ENCODE measurements around the gene RXRB.

RXRB gene

DNA sequence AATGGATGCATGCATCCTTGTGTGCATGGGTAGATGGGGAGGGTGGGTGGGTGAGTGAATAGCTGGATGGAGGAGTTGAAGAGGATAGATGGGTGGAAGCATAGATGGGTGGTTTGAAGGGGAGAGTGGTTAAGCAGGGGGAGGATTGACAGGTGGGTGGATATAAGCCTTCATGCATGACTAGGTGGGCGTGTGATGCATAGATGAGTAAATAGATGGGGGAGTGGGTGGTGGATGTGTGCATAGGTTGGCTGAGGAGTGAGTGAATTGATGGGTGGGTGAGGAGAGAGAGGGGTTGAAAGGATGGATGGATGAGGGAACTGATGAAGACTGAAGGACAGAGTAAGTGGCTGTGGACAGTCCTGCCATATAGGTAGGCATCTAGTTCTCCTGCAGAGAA is 12.7 kb downstream of the RXRB start:
- no peaks in the 10 kb centered on the region for H3K79me2 ChIP-seq (ENCODE audit: control insufficient read depth, insufficient read depth, low read length)
- H3K23ac ChIP-seq (ENCODE audit: low read length): no peak overlapping the region
- H3K4me3 ChIP-seq (ENCODE audit: low read length): no peak overlapping the region
- no peak overlapping the region for H2BK5ac ChIP-seq (ENCODE audit: low read length)
- no peak overlapping the region for H3K56ac ChIP-seq (ENCODE audit: low read length)
- H3K4me1 ChIP-seq (ENCODE audit: control insufficient read depth, low read depth, low read length): peaks cover 3% of the 10 kb centered on the region
- H3K4ac ChIP-seq (ENCODE audit: low read depth, low read length): no peak overlapping the region
- no peak for DNase-seq
- H3K27me3 ChIP-seq (ENCODE audit: insufficient read depth, low read length, poor library complexity): no peaks in the 10 kb centered on the region
- WGBS (ENCODE audit: extremely low coverage, insufficient coverage, low lambda C conversion rate): no CpG with 5 or more reads among the region's 1 CpG
- H3K79me1 ChIP-seq (ENCODE audit: low read length): no peaks in the 10 kb centered on the region
- no peak overlapping the region for H2BK120ac ChIP-seq (ENCODE audit: low read depth, low read length)
- no peaks in the 10 kb centered on the region for H3K36me3 ChIP-seq (ENCODE audit: control insufficient read depth, insufficient read depth, low read length)
- H3K27ac ChIP-seq (ENCODE audit: low read depth, low read length): no peak overlapping the region
- H2BK15ac ChIP-seq (replicated peaks; ENCODE audit: low read depth): no peak overlapping the region
- no peak overlapping the region for H4K5ac ChIP-seq (ENCODE audit: low read length)
- H3K9ac ChIP-seq (ENCODE audit: low read length): no peak overlapping the region
- H3K4me2 ChIP-seq (ENCODE audit: low read length): no peak overlapping the region
- H4K8ac ChIP-seq (ENCODE audit: low read depth, low read length): no peak overlapping the region
- H2AK5ac ChIP-seq (ENCODE audit: low read length): no peak overlapping the region
- H3K18ac ChIP-seq (ENCODE audit: low read length): no peak overlapping the region

DNA sequence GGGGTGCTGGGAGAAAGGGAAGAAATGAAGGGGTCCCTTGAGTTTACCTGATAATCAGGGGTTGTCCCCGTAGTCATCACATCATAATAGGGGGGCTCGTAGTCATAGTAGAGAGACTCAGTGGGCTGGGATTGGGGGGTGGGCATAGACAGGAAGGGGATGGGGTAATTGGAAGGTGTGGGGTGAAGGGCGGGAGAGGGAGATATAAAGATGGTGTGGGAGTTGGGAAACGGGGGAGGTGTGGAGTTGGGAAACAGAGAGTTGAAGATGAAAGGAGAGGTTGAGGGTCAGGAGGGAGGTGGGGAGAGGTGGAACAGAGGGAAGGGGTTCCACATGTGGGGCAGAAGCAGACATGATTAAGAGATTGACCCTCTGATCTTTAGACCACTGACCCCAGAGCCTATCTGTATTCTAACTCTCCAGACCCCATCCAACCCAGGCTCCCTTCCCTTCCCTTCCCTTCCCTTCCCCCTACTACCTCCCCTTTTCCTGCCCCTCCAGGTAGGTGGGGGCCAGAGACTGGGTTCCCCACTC is 14.7 kb downstream of the RXRB start:
- DNase-seq: no peak
- no peak overlapping the region for H2BK15ac ChIP-seq (replicated peaks; ENCODE audit: low read depth)
- no peak overlapping the region for H3K18ac ChIP-seq (ENCODE audit: low read length)
- no peaks in the 10 kb centered on the region for H3K36me3 ChIP-seq (ENCODE audit: control insufficient read depth, insufficient read depth, low read length)
- H4K5ac ChIP-seq (ENCODE audit: low read length): no peak overlapping the region
- H3K4ac ChIP-seq (ENCODE audit: low read depth, low read length): no peak overlapping the region
- H3K79me1 ChIP-seq (ENCODE audit: low read length): no peaks in the 10 kb centered on the region
- H3K27ac ChIP-seq (ENCODE audit: low read depth, low read length): no peak overlapping the region
- H3K9ac ChIP-seq (ENCODE audit: low read length): no peak overlapping the region
- no peak overlapping the region for H3K23ac ChIP-seq (ENCODE audit: low read length)
- H2BK5ac ChIP-seq (ENCODE audit: low read length): no peak overlapping the region
- WGBS (ENCODE audit: extremely low coverage, insufficient coverage, low lambda C conversion rate): 100% methylated on average over 1 of the region's 4 CpGs
- no peak overlapping the region for H3K4me2 ChIP-seq (ENCODE audit: low read length)
- no peak overlapping the region for H4K8ac ChIP-seq (ENCODE audit: low read depth, low read length)
- no peaks in the 10 kb centered on the region for H3K27me3 ChIP-seq (ENCODE audit: insufficient read depth, low read length, poor library complexity)
- no peaks in the 10 kb centered on the region for H3K4me1 ChIP-seq (ENCODE audit: control insufficient read depth, low read depth, low read length)
- no peak overlapping the region for H3K56ac ChIP-seq (ENCODE audit: low read length)
- H2AK5ac ChIP-seq (ENCODE audit: low read length): no peak overlapping the region
- H3K4me3 ChIP-seq (ENCODE audit: low read length): no peak overlapping the region
- no peak overlapping the region for H2BK120ac ChIP-seq (ENCODE audit: low read depth, low read length)
- no peaks in the 10 kb centered on the region for H3K79me2 ChIP-seq (ENCODE audit: control insufficient read depth, insufficient read depth, low read length)

DNA sequence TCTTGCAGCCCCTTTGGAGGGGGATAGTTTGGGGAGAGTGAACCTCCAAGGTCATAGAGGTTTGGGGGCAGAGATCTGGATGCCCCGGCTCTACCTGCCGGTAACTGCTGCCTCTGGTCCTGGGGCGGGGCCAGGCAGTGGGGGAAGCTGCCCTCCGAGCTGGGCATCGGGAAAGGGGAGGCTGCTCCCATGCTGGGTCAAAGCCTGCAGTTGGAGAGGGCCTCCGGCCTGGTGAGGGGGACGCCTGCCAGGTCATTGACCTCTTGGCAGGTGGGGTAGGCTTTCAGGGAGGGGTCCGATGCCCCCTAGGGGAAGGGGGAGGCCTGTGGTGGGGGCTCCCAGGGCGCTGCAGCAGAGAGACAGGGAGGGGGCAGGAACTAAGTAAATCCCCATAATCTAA is 15.3 kb downstream of the RXRB start:
- H2BK120ac ChIP-seq (ENCODE audit: low read depth, low read length): no peak overlapping the region
- H3K79me2 ChIP-seq (ENCODE audit: control insufficient read depth, insufficient read depth, low read length): no peaks in the 10 kb centered on the region
- H4K8ac ChIP-seq (ENCODE audit: low read depth, low read length): no peak overlapping the region
- no peaks in the 10 kb centered on the region for H3K79me1 ChIP-seq (ENCODE audit: low read length)
- DNase-seq: no peak
- no peak overlapping the region for H2BK5ac ChIP-seq (ENCODE audit: low read length)
- no peaks in the 10 kb centered on the region for H3K4me1 ChIP-seq (ENCODE audit: control insufficient read depth, low read depth, low read length)
- no peak overlapping the region for H3K9ac ChIP-seq (ENCODE audit: low read length)
- H3K4me2 ChIP-seq (ENCODE audit: low read length): no peak overlapping the region
- no peaks in the 10 kb centered on the region for H3K36me3 ChIP-seq (ENCODE audit: control insufficient read depth, insufficient read depth, low read length)
- no CpG with 5 or more reads among the region's 9 CpGs for WGBS (ENCODE audit: extremely low coverage, insufficient coverage, low lambda C conversion rate)
- no peak overlapping the region for H3K4ac ChIP-seq (ENCODE audit: low read depth, low read length)
- no peak overlapping the region for H2AK5ac ChIP-seq (ENCODE audit: low read length)
- no peak overlapping the region for H3K27ac ChIP-seq (ENCODE audit: low read depth, low read length)
- no peak overlapping the region for H3K4me3 ChIP-seq (ENCODE audit: low read length)
- H4K5ac ChIP-seq (ENCODE audit: low read length): no peak overlapping the region
- no peak overlapping the region for H3K23ac ChIP-seq (ENCODE audit: low read length)
- H3K56ac ChIP-seq (ENCODE audit: low read length): no peak overlapping the region
- no peaks in the 10 kb centered on the region for H3K27me3 ChIP-seq (ENCODE audit: insufficient read depth, low read length, poor library complexity)
- H3K18ac ChIP-seq (ENCODE audit: low read length): no peak overlapping the region
- no peak overlapping the region for H2BK15ac ChIP-seq (replicated peaks; ENCODE audit: low read depth)

DNA sequence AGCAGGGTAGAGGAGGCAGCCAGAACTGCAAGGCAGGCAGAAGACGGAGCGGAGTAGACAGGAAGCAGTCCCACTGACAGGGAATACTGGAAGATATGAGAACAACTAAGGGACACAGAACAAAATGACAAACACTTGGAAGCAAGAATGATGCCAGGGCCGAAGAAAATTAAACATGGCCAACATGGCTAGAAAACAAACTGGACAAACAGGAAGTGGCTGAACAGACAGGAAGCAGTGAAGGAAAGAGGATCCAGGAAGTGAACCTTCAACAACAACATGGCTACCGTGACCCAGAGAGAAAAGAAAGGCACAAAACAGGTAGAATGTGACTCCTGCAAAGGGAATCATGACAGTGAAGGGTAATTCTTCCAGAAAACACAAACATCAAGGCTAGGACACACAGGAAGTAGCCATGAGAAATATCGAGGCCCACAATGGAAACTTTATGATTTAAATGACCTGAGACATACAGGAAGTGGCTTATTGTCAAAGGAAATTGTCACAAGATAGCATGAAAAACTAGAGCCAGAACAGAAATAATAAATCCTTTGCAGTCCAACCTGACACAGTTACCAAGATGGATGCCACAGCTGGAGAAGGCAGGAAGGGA is 17.3 kb downstream of the RXRB start:
- no peak for DNase-seq
- no peak overlapping the region for H3K18ac ChIP-seq (ENCODE audit: low read length)

DNA sequence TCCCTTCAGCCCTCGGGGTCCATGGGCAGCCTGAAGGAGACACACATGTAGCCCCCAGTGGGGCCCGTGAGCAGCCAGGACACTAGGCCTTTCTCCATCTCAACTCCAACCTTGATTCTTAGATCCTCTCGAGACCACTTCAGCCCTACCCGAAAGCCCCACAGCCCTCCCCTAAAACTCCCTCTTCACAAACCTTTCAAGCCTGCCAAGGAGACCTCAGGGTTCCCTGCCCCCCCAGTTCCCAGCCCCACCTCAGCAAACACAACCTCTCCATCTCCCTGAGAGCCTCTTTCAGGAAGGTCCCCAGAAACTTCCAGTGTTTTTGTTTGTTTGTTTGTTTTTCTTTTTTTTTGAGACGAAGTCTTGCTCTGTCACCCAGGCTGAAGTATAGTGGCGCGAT is 19.3 kb downstream of the RXRB start:
- no peak overlapping the region for H3K4me2 ChIP-seq (ENCODE audit: low read length)
- no peak overlapping the region for H3K18ac ChIP-seq (ENCODE audit: low read length)
- no CpG with 5 or more reads among the region's 7 CpGs for WGBS (ENCODE audit: extremely low coverage, insufficient coverage, low lambda C conversion rate)
- no peak overlapping the region for H4K8ac ChIP-seq (ENCODE audit: low read depth, low read length)
- H3K4me1 ChIP-seq (ENCODE audit: control insufficient read depth, low read depth, low read length): no peaks in the 10 kb centered on the region
- H3K9ac ChIP-seq (ENCODE audit: low read length): no peak overlapping the region
- H3K36me3 ChIP-seq (ENCODE audit: control insufficient read depth, insufficient read depth, low read length): no peaks in the 10 kb centered on the region
- no peak overlapping the region for H4K5ac ChIP-seq (ENCODE audit: low read length)
- no peak overlapping the region for H3K23ac ChIP-seq (ENCODE audit: low read length)
- H3K4ac ChIP-seq (ENCODE audit: low read depth, low read length): no peak overlapping the region
- no peak for DNase-seq
- H3K56ac ChIP-seq (ENCODE audit: low read length): no peak overlapping the region
- H3K79me1 ChIP-seq (ENCODE audit: low read length): no peaks in the 10 kb centered on the region
- no peaks in the 10 kb centered on the region for H3K79me2 ChIP-seq (ENCODE audit: control insufficient read depth, insufficient read depth, low read length)
- no peak overlapping the region for H3K27ac ChIP-seq (ENCODE audit: low read depth, low read length)
- no peak overlapping the region for H2BK5ac ChIP-seq (ENCODE audit: low read length)
- H3K4me3 ChIP-seq (ENCODE audit: low read length): no peak overlapping the region
- no peak overlapping the region for H2AK5ac ChIP-seq (ENCODE audit: low read length)
- H3K27me3 ChIP-seq (ENCODE audit: insufficient read depth, low read length, poor library complexity): no peaks in the 10 kb centered on the region
- no peak overlapping the region for H2BK120ac ChIP-seq (ENCODE audit: low read depth, low read length)
- H2BK15ac ChIP-seq (replicated peaks; ENCODE audit: low read depth): no peak overlapping the region

More for the DNA sequence above, 17.3 kb downstream of the RXRB start:
- Histone ChIP-seq H3K4me3 (ENCODE audit: low read length) (no peak overlapping the region), H4K5ac (ENCODE audit: low read length) (no peak overlapping the region), H3K23ac (ENCODE audit: low read length) (no peak overlapping the region), H3K9ac (ENCODE audit: low read length) (no peak overlapping the region), H2BK15ac (replicated peaks; ENCODE audit: low read depth) (no peak overlapping the region), H3K79me2 (ENCODE audit: control insufficient read depth, insufficient read depth, low read length) (no peaks in the 10 kb centered on the region), H3K36me3 (ENCODE audit: control insufficient read depth, insufficient read depth, low read length) (no peaks in the 10 kb centered on the region), H3K4me2 (ENCODE audit: low read length) (no peak overlapping the region), H2AK5ac (ENCODE audit: low read length) (no peak overlapping the region), H3K27ac (ENCODE audit: low read depth, low read length) (no peak overlapping the region), H3K4ac (ENCODE audit: low read depth, low read length) (no peak overlapping the region), H3K4me1 (ENCODE audit: control insufficient read depth, low read depth, low read length) (no peaks in the 10 kb centered on the region), H3K56ac (ENCODE audit: low read length) (no peak overlapping the region), H3K27me3 (ENCODE audit: insufficient read depth, low read length, poor library complexity) (no peaks in the 10 kb centered on the region), H2BK5ac (ENCODE audit: low read length) (no peak overlapping the region), H2BK120ac (ENCODE audit: low read depth, low read length) (no peak overlapping the region), H4K8ac (ENCODE audit: low read depth, low read length) (no peak overlapping the region), H3K79me1 (ENCODE audit: low read length) (no peaks in the 10 kb centered on the region)
- no CpG with 5 or more reads among the region's 5 CpGs for WGBS (ENCODE audit: extremely low coverage, insufficient coverage, low lambda C conversion rate)

Data from mesendoderm (in vitro differentiated cells).